Brain microvascular endothelial cell (primary cell): ENCODE results near the gene BCKDHB.
"Not testable (repeated sequence)": the region's sequence is repeated elsewhere in the genome, so short reads cannot be mapped to it uniquely, and the experiment has no call there.

ENCODE experiments used
- DNase-seq: peaks from one replicate; pipeline ENCODE4 v3.0.0-alpha.2; 2020
- H3K27ac ChIP-seq: fragments of 250-450 bp; sonication (Bioruptor Pico); 2 replicates; pipeline ENCODE4 v1.5.1; 2020; ENCODE audit warnings: mild to moderate bottlenecking, moderate library complexity
- H3K27me3 ChIP-seq: fragments of 250-450 bp; sonication (Bioruptor Pico); replicated peaks from 2 replicates; pipeline ENCODE4 v1.5.1; 2020; ENCODE audit warnings: mild to moderate bottlenecking
- H3K36me3 ChIP-seq: fragments of 250-450 bp; sonication (Bioruptor Pico); replicated peaks from 2 replicates; pipeline ENCODE4 v1.5.1; 2020; ENCODE audit warnings: mild to moderate bottlenecking
- H3K4me3 ChIP-seq: 2 replicates; pipeline ENCODE4 v1.5.1; 2011; ENCODE audit warnings: low read depth, mild to moderate bottlenecking, control low read depth, low read length, moderate library complexity
- CTCF ChIP-seq: IDR thresholded peaks from 2 replicates; pipeline ENCODE4 v1.5.1; 2011; ENCODE audit warnings: low read depth, mild to moderate bottlenecking, moderate library complexity, low read length, control low read depth, inconsistent platforms; ENCODE audit errors: missing control alignments
- in situ Hi-C: cut with HindIII; loops from 2 replicates; pipeline ENCODE4 v1.10.0; 2017; ENCODE audit warnings: low sequenced_read_pairs, low pct_ligation_motif_present

Gene BCKDHB

GRCh38 chr6:80094017-80094416, 12.5 kb upstream of the BCKDHB start:
- TF ChIP-seq CTCF, result peak; percentile 40
- peak; percentile 3 for DNase-seq
- Histone ChIP-seq H3K27ac (no peak overlapping the region), H3K36me3 (no peaks in the 10 kb centered on the region), H3K27me3 (no peaks in the 10 kb centered on the region), H3K4me3 (no peak overlapping the region)
- in situ Hi-C loops, result no loop called here

GRCh38 chr6:80095600-80095999, 10.9 kb upstream of the BCKDHB start:
- DNase-seq, result no peak
- in situ Hi-C loops, result no loop called here
- H3K27me3 ChIP-seq, result no peaks in the 10 kb centered on the region
- H3K36me3 ChIP-seq, result no peaks in the 10 kb centered on the region
- H3K4me3 ChIP-seq, result no peak overlapping the region
- no peak overlapping the region for H3K27ac ChIP-seq
- no peak for TF ChIP-seq CTCF

GRCh38 chr6:80098392-80098791, 8.1 kb upstream of the BCKDHB start:
- in situ Hi-C loops, result no loop called here
- TF ChIP-seq CTCF, result no peak
- no peak for DNase-seq
- Histone ChIP-seq H3K27ac (no peak overlapping the region), H3K4me3 (no peak overlapping the region), H3K36me3 (no peaks in the 10 kb centered on the region), H3K27me3 (no peaks in the 10 kb centered on the region)

- no peak for DNase-seq
- TF ChIP-seq CTCF, result no peak
- no peaks in the 10 kb centered on the region for H3K36me3 ChIP-seq
- in situ Hi-C loops, result no loop called here
- no peaks in the 10 kb centered on the region for H3K27me3 ChIP-seq
- no peak overlapping the region for H3K4me3 ChIP-seq
- H3K27ac ChIP-seq, result no peak overlapping the region
Observed at GRCh38 chr6:80104520-80104919, 2.0 kb upstream of the BCKDHB start.

GRCh38 chr6:80105972-80106417, 476 bp upstream of the BCKDHB start:
- H3K27me3 ChIP-seq, result no peaks in the 10 kb centered on the region
- no peak for DNase-seq
- H3K36me3 ChIP-seq, result no peaks in the 10 kb centered on the region
- in situ Hi-C loops, result no loop called here
- H3K4me3 ChIP-seq, result peak overlapping the region; percentile 78
- no peak overlapping the region for H3K27ac ChIP-seq
- no peak for TF ChIP-seq CTCF

GRCh38 chr6:80122576-80122975, 16.1 kb downstream of the BCKDHB start:
- H3K27ac ChIP-seq, H3K27me3 ChIP-seq, H3K36me3 ChIP-seq, in situ Hi-C loops, H3K4me3 ChIP-seq, DNase-seq: not testable (repeated sequence)
